SIG-M5 (cell line): ENCODE measurements around the gene MACO1.

ENCODE experiments used
- DNase-seq: peaks from one replicate; lab custom pipeline; 2025; lab: John Stamatoyannopoulos, UW

MACO1 gene

DNA sequence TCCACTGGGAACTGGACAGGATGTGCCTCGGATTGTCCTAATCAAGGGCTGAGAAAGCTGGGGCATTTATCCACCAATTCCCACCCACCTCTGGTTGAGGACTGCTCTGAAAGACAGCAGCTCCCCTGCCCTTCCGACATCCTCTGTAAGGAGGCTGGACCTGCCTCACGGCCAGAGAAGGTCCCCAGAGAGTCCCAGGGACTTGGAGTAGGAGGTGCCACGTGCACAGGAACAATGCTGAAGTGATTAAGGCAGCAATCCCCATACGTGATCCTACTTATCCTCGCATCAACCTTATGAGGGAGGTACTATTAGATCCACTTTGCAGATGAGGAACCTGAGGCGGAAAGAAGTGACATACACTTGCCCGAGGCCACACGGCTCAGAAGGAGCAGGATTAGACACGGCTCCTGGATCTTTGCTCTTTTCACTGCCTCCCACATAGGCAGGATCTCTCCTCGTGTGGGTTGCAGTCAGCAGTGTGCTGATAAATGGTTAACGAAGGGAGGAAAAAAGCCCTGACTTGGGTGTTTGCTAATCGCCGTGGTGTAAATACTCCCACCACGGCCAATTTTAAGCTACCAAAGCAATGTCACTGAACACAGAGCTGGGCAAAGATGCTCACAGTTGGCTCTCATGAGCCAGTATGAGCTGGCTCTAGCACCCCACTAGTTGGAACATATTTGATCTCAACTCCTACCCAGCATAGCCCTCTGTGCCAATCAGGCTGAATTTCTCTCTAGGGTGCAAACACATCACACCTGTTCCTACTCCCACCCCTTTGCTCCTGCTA, 94.1 kb downstream of the MACO1 start:
- no peak for DNase-seq

DNA sequence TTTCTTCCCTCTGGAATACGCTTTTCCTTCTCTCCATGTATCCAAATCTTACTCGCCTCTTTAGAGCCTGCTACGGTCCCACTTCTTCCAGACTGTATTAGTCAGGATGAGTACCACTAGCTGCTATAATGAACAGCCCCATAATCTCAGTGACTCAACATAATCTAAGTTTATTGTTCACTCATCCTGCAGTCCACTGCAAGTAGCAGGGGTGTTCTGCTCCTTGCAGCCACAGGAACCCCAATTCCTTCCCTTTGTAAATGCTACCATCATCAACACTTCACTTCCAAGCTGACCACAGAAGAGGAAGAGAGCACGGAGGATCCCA, 94.6 kb downstream of the MACO1 start:
- no peak for DNase-seq

DNA sequence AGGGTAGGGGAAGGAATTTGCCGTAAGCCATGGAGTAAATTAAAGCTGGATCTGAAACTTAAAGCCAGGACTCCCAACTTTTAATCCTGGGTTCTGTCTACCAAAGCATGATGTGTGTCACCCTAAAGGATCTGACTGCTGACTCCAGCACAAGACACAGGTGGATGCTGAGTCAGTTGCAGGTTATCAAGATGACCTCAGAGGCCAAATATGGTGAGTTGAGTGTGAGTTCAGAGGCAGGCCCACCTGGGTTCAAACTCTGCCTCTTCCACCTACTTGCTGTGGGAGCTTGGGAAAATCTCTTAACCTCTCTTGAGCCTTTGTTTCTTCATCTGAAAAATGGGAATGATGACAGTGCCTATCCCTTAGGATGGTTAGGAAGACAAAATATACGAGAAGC, 96.1 kb downstream of the MACO1 start:
- no peak for DNase-seq

DNA sequence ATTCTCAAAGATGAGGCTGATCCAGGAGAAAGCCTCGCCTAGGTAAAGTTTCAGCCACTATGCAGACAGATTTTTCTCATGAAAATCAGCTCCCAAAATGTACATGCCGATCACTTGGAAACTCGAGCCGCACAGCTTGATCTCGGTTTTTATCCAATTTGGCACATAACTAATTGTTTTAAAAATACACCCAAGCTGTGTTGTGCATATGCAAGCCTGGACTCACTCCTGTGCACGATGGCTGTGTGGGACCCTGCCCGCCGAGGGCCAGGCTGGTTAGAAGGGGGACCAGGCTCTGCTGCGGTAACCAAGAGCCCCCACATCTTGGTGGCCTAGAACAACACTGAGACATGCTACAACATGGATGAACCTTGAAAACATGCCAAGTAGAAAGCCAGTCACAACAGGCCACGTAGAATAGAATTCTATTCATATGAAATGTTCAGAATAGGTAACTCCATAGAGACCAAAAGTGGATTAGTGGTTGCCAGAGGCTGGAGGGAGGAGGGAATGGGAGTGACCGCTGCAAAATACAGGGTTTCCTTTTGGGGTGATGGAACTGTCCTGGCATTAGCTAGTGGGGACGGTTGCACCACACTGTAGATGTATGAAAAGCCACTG, 96.6 kb downstream of the MACO1 start:
- no peak for DNase-seq

DNA sequence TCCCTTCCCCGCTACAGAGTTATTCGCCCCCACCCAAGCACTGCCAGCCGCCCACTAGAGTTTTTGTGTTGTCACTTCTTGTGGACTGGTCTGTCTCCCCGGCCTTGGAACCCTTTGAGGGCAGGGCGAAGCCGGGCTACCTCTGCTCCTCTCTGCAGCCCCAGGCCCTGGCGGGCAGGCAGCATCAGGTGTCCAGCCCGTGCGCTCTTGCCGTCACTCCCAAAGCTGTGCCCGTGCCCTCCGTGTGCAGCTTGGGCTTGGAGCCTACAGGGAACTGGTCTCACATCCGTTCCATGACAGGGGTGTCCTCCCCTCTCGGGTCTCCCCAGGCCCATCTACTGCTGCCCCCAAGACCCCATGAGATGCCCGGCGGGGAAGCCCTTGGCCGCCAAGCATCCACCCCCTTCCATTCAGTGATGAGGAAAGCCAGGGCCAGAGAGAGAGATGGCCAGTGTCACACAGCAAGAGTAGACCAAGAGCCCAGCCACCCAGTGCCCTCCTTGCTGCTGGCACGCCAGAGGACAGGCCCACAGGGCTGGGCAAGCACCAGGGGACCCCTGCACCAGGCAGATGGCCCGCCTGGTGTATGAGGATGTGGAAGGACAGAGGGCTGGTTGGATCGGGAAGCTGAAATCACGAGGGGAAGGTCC, 97.4 kb downstream of the MACO1 start:
- no peak for DNase-seq

DNA sequence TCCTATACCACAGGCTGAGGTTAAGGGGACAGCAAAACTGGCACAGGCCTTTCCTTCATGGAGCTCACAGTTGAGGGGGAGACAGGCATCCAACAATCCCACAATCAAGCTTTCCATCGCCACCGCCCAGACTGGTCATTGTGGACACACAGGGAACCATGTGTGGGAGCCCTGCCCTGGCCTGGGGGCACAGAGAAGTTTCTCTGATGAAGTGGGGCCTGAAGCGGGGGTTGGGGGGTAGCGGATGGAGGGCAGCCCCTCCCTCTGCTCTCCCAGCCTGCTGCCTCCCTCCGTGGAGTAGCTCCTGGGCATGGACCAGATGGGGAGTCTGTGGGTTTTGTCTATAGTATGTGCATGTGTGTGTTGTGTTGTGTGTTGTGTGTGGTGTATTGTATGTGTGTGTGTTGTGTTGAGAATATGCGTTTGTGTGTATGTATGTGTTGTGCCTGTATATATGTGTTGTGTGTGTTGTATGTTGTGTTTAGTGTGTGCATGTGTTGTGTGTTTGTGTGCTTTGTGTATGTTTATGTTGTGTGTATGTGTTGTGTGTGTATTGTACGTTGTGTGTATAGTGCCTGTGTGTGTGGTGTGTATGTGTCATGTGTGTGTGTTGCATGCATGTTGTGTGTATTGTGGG, 98.3 kb downstream of the MACO1 start:
- no peak for DNase-seq

DNA sequence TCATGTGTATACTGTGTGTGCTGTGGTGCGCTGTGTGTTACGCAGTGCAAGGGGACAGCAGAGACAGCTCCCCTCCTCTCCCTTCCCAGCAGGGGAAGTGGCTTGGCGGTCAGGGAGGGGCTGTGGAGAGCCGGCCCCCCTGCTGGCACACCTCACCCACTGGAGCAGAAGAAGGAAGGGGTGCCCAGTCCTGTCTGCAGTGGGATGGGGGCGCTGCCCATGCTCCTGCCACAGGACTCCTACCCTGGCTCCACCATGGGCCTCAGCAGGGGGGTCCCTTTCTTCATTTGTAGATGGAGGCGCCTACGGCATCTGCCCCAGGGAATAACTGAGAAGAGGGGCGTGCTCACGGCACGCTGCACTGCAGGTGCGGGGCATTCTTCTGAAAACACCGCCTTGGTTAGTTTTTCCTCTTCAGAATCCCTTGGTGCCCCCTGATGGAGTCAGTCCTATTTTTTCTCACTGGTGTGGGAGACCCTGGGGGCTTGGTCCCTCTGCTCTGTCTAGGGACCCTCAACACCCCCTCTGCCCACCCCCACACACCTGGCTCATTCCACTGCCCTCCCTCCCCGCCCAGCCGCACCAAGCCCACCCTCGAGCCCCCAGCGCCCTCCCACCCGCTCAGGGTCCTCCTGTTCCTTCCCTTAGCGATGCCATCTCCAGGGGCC, 99.0 kb downstream of the MACO1 start:
- no peak for DNase-seq

DNA sequence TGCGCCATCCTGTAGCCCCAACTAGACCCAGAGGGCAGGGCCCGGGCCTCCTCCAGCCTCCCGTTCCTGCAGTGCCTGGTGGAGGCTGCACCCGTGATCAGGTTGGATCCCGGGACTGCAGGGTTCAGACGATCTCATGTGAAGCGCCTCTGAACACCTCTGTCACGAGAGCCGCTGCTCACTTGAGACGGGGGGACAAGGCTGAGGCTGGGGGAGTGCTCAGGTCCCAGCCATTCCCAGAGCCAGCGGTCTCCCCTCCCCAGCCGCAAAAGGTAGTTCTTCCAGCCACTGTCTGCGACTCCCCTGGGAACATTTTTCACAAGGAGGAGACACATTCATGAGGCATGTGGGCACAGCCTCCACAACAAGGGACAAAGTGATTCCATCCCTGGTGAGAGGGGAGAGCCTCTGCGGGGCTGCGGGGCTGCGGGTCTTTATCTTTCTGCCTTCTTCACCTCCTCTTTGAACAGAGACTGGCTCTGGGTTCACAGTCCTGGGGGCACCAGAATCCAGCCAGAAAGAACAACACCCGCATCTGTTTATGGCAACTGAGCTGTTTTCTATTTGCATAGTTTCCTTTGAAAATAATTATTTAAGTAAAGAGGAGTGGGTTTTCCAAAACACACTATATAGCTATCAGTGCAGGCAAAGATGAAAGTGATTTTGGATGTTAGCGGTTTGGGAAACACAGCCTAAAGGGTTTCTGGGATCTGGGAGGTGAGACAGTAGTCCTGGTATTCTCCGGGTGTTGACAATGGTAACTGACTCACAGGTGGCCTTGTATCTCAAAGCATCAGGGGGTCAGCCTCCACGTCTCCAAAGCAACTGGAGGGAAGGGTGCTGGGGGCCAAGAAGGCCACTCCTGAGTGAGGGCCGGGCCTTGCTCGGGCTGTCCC, 99.7 kb downstream of the MACO1 start:
- no peak for DNase-seq

DNA sequence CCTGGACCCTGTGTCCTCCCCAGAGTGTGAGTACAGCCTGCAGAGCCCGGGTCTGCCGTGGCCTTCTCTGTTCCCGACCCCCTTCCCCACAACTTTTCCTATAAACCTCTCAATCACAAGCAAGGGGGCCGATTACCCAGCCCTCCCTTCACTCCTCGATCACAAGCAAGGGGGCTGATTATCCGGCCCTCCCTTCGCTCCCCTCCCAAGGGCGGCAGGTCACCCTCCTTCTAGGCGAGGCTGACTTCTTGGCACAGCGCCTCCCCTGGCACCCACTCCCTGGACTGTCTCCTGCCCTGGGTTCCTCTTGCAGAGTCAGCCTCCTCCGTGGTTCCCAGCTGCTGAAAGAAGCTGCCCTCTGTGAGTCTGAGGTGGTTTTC, 100.4 kb downstream of the MACO1 start:
- DNase-seq = no peak

DNA sequence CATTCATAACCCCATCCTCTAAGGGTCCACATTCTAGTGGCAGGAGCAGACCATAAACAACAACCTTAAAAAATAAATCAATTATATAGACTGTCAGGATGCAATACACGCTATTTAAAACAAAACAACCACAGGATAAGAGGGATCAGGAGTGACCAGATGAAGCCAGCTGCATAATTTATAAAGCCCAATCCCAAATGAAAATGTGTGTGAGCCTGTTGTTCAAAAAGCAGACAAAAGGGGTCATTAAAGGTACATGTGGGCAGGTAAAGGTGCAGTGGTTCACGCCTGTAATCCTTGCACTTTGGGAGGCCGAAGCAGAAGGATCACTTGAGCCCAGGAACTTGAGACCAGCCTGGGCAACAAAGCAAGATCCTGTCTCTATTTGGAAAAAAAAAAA, 102.3 kb downstream of the MACO1 start:
- DNase-seq = no peak

DNA sequence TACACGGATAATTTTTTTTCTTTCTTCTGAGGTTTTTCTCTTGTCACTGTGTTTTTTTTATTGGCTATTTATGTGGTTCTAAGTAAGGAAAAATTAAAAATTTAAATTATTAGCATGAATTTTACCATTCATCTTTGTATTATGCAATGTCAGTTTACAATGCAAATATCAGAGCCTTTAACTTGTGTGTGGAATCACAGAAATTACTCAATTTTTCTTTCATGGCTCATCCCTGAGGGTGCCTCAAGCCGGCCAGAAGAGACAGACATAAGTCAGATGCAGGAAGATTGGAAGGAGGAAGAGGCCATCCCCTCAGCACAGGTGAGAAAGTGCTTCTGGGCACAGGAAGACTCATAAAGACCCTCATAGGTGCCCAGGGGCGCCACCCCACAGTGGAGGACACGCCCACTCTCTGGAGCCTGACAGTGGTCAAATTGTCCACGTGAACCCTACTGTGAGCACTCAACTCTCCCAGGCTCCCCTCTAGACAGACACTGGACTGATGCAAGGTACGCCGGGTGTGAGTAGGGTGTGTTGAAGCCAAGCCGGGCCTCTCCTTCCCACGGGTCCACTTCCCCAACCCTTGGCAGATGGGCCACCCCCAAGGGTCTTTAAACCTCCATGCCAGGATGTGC, 103.2 kb downstream of the MACO1 start:
- no peak for DNase-seq

DNA sequence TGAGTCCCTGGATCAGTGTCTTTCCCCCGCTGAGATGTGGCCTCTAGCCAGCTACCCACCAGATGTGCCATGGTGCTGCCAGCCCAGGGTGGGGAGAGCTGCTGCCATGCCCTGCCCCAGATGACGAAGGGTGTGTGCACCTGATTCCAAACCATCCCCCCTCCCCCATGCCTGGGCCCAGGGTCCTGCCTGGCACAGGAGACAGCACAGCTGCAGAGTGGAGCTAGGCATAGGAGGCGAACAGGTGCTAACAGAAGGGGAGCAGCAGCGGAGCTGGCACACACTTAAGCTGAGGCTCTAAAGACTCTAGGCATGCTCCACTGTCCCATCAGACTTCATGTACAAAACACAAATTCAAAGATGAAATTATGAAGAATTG, 103.7 kb downstream of the MACO1 start:
- DNase-seq = no peak

DNA sequence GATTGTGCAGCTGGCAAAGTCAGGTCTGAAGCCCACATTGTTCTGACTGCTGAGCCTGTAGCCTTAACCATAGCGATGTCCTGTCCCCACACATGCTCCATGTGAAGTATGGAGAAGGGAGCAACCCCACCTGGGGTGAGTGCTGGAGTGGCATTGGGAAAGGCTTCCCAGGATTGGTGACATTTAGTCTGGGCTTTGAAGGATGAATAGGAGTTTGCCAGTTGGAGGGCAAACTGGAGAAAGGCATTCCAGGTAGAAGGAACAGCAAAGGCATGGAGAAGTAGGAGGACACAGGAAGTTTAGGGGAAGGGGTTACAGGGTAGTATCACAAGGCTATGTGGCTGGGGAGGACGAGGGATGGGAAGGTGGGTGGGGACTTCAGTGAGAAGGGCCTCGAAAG, 105.4 kb downstream of the MACO1 start:
- DNase-seq = no peak

DNA sequence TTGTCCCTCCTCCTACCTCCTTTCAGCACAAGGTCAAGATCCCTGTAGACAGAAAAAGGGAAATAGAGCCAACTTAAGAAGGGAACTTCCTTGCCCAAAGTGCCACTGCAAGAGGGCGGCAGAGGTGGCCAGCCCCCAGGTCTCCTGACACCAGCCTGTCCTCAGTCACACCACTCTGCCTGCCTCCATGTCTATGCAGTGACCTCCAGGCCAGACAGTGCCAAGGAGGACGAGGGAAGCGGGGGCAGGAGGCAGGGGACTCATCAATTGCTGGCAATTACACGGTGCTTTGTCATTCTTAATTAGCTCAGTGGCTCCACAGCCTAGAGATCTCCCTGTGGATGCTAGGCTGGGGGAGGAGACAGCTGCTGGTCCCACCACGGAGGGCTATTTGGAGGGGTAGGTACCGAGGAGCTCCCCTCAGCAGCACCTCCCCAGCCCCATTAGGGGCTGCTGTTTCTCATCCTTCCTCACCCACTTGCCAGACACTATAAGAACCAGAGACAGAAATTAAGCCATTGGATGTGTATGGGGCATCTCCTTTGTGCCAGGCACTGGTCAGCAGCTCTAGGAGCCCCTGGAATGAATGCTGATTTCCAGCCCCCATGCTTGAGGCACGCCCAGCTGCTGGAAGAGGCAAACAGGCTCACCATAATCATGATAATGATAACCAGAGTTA, 106.6 kb downstream of the MACO1 start:
- no peak for DNase-seq

DNA sequence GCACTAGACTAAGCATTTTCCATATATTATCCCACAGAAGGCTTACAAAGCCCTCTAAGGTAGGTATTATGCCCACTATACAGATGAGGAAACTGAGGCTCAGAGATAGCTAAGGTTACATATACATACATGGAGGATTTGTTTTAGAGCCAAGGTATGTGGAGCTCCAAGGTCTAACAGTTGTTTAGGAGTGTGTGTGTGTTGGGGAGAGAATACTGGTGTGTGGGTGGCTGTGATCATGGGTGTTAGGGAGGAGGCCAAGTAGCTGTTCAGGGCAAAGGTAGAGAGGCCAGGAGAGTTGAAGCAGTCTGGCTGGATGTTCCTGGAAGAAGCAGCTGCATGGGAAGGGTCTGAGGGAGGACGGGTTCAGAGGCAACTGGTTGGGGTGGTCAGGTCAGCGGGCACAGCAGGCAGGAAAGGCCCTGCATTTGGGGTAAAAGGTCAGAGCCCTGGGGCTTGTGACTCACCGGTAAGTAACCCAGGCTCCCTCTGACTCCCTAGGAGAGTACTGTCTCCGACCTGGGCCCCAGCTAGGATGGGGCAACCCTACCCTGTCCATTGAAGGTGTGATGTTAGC, 107.6 kb downstream of the MACO1 start:
- DNase-seq = no peak

DNA sequence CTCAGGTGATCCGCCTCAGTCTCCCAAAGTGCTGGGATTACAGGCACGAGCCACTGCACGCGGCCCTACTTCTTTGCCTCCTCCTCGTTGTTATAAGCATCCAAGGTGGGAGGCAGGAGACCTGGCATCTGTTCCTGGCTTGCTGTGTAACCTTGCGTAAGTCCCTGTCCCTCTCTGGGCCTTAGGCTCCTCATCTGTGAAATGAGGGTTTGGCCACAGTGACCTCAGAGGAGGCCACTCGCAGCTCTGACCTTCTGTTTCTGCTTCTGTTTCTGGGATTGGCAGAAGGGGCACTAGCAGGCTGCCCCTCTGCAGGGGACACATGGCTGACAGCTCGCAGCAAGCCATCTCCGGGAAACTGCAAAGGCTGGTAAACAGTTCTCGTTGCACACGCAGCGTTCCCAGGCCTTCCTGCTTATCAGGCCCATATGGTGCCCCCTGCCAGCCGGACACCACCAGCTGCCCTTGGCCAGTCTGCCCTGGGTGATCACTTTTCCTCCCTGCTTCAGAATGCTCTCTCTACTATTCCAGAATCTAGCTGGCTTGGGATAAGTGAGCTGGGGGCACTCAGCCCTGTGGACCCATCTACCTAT, 110.1 kb downstream of the MACO1 start:
- no peak for DNase-seq

DNA sequence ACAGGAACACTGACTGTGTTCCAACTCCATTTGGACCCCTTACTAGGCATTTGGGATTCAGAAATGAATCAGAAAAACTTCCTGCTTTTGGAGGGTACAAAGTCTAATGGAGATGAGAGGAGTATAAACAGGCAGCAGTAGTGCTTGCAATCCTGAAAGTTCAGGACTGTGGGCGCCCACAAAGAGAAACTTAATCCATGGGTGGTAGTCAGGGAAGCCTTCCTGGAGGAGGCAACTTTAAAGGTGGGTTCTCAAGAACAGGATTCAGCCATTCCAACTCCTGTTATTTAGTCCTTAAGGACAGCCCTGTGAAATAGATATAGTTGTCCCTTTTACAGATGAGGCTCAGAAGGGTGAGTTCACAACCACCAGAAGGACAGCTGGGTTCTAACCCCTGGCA, 110.7 kb downstream of the MACO1 start:
- DNase-seq = no peak

DNA sequence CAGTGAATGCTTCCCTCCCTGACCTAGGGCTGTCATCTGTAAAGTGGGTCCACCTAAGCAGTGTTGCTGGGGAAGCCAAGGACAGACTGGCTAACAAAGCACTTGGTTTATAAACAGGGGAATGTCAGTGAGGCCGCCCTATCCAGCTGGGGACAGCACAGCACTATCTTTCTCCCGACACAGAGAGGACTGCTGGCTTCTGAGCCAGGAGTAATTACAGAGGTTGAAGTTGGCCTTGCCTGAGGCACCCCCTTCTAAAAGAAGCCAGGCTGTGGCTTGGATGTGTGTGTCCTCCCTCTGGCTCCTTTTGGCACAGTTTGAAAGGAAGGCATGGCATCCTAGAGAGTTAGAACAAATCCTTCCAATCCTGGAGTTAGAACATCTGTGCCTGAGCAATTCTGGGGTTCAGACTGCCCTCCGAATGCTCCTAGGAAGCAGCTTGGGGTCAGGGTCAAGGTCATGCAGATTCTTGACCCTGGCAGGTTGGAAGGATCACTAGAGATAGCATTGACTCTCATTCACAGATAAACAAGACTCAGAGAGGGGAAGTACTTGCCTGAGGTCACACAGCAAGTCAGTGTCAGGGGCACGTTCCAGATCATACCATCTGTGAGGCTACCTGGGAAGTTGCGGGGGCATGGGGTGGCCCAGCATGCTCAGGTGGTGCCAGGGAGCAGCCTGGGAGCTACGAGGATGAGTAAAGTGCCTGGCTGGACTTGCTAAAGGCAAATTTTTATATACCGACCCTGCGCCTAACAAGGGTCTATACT, 111.4 kb downstream of the MACO1 start:
- DNase-seq = no peak

DNA sequence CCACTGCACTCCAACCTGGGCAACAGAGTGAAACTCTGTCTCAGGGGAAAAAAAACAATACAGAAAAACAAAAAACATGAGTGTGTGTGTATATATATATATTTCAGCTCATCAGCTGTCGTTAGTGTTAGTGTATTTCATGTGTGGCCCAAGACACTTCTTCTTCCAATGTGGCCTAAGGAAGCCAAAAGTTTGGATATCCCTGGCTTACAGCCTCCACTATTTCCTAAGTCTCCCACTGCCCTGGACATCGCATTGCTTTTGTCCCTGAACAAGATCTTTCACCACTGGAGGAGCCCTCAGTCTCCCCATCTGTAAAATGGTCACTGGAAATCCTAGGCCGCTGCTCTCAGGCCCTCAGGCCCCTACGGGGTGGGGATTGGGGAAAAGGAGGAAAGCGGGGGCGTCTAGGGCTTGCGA, 112.3 kb downstream of the MACO1 start:
- no peak for DNase-seq
